GM12892 (cell line): Measurements from ENCODE around the gene RAB27B.

Source experiments
- DNase-seq: peaks from one replicate; pipeline ENCODE4 v3.0.0; 2011; ENCODE audit not compliant: insufficient read length
- FAIRE-seq: peaks from 2 replicates; lab custom pipeline; 2011; peaks lifted over from hg19 to GRCh38; lab: Jason Lieb, UNC
- POLR2A ChIP-seq: IDR thresholded peaks from 2 replicates; pipeline ENCODE4 v1.6.1; 2011; ENCODE audit warnings: low read depth, low read length, control low read depth
- POLR2AphosphoS5 ChIP-seq: IDR thresholded peaks from 2 replicates; pipeline ENCODE4 v1.6.1; 2011; ENCODE audit warnings: low read depth, low read length, control low read depth
- TAF1 ChIP-seq: IDR thresholded peaks from 2 replicates; pipeline ENCODE4 v1.6.1; 2011; ENCODE audit warnings: low read depth, mild to moderate bottlenecking, control low read depth, low read length, borderline replicate concordance

RAB27B gene

DNA sequence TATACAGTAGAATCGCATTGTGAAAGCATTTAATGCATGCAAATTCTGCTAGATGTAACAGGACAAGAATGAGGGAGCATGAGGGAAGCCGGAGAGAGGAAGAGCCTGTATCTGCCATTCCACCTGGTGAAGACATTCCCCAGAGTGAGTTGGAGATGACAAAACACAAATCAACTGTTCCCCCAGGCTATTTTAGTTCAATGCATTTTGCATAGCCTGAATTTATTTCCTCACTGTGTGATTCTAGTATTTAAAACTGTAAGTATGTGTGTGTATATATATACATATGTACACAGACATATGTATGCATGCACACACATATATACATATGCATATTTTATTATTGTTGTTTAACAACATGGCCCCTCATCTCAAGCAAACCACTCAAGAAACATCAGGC, 76.3 kb downstream of the RAB27B start:
- FAIRE-seq, result no peak
- DNase-seq, result no peak
- TF ChIP-seq POLR2A, result no peak
- TF ChIP-seq TAF1, result no peak
- no peak for TF ChIP-seq POLR2AphosphoS5

- DNase-seq (no peak), FAIRE-seq (no peak)
- TF ChIP-seq POLR2AphosphoS5 (no peak), POLR2A (no peak), TAF1 (no peak)
These were observed 77.4 kb downstream of the RAB27B start for GRCh38 chr18:54905629-54906028.

DNA sequence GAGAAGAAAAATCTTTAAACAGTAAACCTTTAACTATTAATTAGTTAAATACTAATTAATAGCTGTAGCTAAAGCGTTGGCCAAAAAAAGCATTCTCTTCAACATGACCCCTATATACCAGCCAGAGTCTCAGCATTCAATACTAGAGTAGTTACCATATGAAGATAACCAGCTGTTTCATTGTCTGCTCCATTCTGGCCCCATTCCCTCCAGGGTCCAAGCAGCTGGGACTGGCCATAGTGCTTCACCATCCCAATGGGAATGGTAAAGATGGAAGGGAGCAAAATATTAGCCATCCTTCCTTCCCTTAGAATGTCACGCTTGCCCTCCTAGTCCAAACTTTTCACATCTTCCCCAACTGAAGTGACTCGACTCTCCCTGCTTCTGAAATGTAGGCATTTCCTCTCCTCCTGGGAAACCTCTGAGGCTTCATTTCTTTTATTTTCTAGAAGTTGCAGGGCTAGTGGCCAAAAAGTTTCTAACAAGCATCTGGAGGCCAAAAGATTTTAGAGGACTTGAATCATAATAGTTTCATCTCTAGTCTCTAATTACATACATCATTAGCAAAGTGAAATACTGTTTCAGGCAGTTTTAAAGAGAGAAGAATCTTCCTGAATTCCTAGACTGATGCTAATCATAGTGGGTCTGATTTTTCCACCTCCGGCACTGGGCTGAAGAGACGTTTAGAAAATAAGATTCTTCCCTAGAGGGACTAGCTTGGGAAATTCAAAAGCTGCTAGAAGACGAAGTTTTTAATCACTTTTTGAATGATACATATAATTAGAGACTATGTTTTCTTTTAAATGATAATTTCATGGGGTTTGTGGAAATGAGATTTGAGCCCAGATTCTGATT, 78.3 kb downstream of the RAB27B start:
- TF ChIP-seq TAF1 (no peak), POLR2AphosphoS5 (no peak), POLR2A (no peak)
- no peak for DNase-seq
- no peak for FAIRE-seq

- no peak for FAIRE-seq
- TF ChIP-seq POLR2AphosphoS5, result no peak
- no peak for TF ChIP-seq POLR2A
- no peak for TF ChIP-seq TAF1
- no peak for DNase-seq
These were observed 81.3 kb downstream of the RAB27B start for GRCh38 chr18:54909538-54909937.

DNA sequence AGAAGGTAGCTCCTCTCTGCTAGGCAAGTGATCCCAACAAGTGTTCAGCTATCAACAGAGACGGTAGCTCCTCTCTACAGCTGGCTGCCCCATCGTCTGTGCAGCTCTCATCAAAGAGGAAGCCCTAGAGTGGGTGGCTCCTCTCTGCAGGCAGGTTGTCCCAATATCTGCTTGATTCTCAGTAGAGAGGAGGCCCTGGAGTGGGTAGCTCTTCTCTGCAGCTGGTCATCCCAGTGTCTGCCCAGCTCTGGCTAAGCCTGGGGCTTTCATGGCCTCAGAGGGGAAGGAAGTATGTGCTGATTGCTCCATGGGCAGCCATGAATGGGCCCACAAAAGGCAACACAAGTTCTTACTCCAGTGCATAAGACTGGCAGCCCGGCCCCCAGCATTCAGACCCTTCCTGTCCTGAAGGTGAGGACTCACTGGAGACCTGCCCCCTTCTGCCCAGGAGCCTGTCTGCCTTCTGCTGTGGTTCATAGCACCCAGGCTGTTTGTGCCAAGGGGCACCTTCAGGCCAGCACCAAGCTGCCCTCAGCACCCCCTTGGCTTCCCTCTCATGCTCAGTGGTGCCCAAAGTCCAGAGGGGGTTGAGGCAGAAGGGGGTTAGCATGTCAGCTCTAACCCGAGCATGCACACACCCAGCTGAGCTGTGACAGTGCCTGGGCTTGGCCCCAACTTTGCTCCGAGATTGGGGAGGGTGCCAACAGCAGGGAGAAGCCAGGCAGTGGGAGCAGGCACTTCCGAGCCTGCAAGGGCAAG, 82.1 kb downstream of the RAB27B start:
- TF ChIP-seq POLR2AphosphoS5 (no peak), TAF1 (no peak), POLR2A (no peak)
- FAIRE-seq (no peak), DNase-seq (no peak)

- FAIRE-seq (no peak), DNase-seq (no peak)
- TF ChIP-seq TAF1 (no peak), POLR2AphosphoS5 (no peak), POLR2A (no peak)
These were observed 83.3 kb downstream of the RAB27B start for GRCh38 chr18:54911551-54911950.

- TF ChIP-seq TAF1, result no peak
- no peak for TF ChIP-seq POLR2A
- no peak for TF ChIP-seq POLR2AphosphoS5
- FAIRE-seq, result no peak
These were observed 86.5 kb downstream of the RAB27B start for GRCh38 chr18:54914816-54915215.

GRCh38 chr18:54916507-54916906, 88.2 kb downstream of the RAB27B start:
- FAIRE-seq, result no peak
- no peak for DNase-seq
- TF ChIP-seq POLR2AphosphoS5 (no peak), TAF1 (no peak), POLR2A (no peak)

More at GRCh38 chr18:54914816-54915215, 86.5 kb downstream of the RAB27B start:
- no peak for DNase-seq

- TF ChIP-seq POLR2A (no peak), TAF1 (no peak), POLR2AphosphoS5 (no peak)
- DNase-seq, result no peak
- no peak for FAIRE-seq
These were observed 89.8 kb downstream of the RAB27B start for GRCh38 chr18:54918060-54918459.

- TF ChIP-seq POLR2AphosphoS5 (no peak), TAF1 (no peak), POLR2A (no peak)
- DNase-seq, result no peak
- no peak for FAIRE-seq
These were observed 91.1 kb downstream of the RAB27B start for GRCh38 chr18:54919412-54919811.

GRCh38 chr18:54923339-54923956, 95.2 kb downstream of the RAB27B start:
- FAIRE-seq (no peak), DNase-seq (no peak)
- no peak for TF ChIP-seq TAF1
- TF ChIP-seq POLR2AphosphoS5, result no peak
- no peak for TF ChIP-seq POLR2A
